ENCODE results near the gene P2RY6.
"Not testable (repeated sequence)": the region's sequence is repeated elsewhere in the genome, so short reads cannot be mapped to it uniquely, and the experiment has no call there.

The P2RY6 gene

GRCh38 chr11:73271936-73272679 lies at the start of gene P2RY6:
Gene P2RY6 (plus strand): TSS chr11:73272338. CDS start chr11:73296519, 24,181 bp downstream.
- DNase-seq (ENCODE audit: low read depth in 1 of 2, low spot score in 1 of 2), result no peak

DNA sequence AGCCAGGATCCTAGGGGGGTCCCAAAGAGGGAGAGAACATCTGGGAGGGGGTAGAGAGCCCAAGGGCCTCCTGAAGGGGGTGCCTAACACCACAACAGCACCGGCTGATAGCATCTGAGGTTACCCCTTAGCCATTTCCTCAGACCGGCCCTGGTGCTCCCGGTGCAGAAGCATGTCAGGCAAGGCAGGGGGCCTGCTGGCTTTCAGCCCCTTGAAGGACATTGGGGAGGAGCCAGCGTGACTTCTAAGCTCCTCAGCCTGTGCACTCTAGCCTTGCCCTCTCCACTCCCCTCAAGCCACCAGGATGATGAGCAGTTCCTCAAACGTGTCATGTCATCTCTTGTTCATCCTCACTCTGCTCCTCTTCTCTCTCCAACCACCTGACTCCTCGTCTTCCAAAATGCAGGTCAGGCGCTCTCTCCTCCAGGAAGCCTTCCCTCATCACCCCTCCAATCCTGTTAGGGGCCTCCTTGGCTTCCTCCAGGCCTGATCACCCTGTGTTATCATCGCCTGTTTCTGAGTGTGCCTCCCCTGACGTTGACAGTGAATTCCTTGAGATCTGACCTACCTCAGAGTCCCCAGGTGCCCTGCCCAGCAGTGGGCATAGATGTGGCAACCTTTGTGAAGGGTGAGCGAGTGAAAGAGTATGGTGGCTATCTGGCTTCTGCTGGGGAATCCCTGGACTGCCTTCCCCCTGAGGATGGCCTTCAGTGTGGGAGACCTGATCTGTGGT lies 48.0 kb upstream of the P2RY6 start:
- no peak for DNase-seq (ENCODE audit: low read depth in 1 of 2, low spot score in 1 of 2)

DNA sequence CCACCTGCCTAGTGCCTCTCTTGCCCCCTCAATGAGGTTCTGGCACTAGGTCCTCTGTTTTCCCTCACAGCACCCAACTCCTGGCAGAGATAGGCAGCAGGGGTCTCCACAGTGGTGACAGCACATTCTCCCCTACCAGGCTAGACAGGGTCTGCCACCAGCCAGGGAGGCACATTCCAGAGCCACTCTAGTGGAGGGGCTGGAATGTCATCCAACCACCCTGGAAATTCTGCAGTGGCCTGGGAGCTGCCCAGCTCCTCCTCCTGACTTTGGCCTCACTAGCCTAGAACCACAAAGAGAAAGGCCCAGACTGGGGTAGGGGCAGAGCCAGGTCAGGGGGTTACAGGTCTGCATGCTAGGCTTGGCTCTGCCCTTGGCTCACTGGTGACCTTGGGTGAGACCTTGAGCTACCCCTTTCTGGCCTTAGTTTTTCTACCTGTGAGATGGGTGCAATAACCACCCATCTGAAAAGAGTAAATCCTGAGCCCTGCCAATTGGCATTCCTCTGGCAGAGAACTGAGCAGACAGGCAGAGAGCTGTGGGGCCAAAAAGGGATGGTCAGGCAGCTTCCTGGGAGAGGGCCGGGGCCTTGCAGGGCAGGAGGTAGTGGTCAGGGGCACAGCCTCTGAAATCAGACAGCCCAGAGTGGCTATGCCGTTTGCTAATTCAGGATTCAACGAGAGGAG lies 47.0 kb upstream of the P2RY6 start:
- no peak for DNase-seq (ENCODE audit: low read depth in 1 of 2, low spot score in 1 of 2)

DNA sequence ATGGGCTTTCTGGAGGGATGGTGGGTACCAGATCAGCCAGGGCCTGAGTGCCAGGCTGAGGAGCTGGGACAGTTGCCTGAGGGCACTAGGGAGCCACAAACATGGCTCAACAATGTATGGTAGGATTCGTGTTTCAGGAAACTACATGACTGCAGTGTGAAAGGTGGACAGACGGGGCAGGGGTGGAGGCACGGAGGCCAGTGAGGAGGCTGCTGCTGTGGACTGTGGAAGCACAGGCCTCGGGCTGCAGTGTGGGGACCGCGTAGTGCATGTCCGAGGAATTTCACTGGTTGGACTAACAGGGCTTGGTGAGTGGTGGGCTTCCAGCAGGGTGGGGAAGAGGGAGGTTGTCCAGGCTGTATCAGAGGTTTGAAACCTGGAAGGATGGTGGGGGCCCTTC lies 46.3 kb upstream of the P2RY6 start:
- no peak for DNase-seq (ENCODE audit: low read depth in 1 of 2, low spot score in 1 of 2)

- no peak for DNase-seq (ENCODE audit: low read depth in 1 of 2, low spot score in 1 of 2)
Observed at GRCh38 chr11:73226297-73227006, 45.7 kb upstream of the P2RY6 start.

GRCh38 chr11:73227571-73228211 lies 44.4 kb upstream of the P2RY6 start:
- no peak for DNase-seq (ENCODE audit: low read depth in 1 of 2, low spot score in 1 of 2)

GRCh38 chr11:73228268-73229134 lies 43.6 kb upstream of the P2RY6 start:
- no peak for DNase-seq (ENCODE audit: low read depth in 1 of 2, low spot score in 1 of 2)

GRCh38 chr11:73229321-73229895 lies 42.7 kb upstream of the P2RY6 start:
- DNase-seq (ENCODE audit: low read depth in 1 of 2, low spot score in 1 of 2), result no peak

- DNase-seq (ENCODE audit: low read depth in 1 of 2, low spot score in 1 of 2), result no peak
Observed at GRCh38 chr11:73229896-73230875, 42.0 kb upstream of the P2RY6 start.

GRCh38 chr11:73230931-73231330 lies 41.2 kb upstream of the P2RY6 start:
- DNase-seq (ENCODE audit: low read depth in 1 of 2, low spot score in 1 of 2), result no peak

GRCh38 chr11:73232487-73232886 lies 39.7 kb upstream of the P2RY6 start:
- DNase-seq (ENCODE audit: low read depth in 1 of 2, low spot score in 1 of 2), result not testable (repeated sequence)

- no peak for DNase-seq (ENCODE audit: low read depth in 1 of 2, low spot score in 1 of 2)
Observed at GRCh38 chr11:73233211-73233610, 38.9 kb upstream of the P2RY6 start.

GRCh38 chr11:73233692-73234470 lies 38.3 kb upstream of the P2RY6 start:
- DNase-seq (ENCODE audit: low read depth in 1 of 2, low spot score in 1 of 2), result no peak

DNA sequence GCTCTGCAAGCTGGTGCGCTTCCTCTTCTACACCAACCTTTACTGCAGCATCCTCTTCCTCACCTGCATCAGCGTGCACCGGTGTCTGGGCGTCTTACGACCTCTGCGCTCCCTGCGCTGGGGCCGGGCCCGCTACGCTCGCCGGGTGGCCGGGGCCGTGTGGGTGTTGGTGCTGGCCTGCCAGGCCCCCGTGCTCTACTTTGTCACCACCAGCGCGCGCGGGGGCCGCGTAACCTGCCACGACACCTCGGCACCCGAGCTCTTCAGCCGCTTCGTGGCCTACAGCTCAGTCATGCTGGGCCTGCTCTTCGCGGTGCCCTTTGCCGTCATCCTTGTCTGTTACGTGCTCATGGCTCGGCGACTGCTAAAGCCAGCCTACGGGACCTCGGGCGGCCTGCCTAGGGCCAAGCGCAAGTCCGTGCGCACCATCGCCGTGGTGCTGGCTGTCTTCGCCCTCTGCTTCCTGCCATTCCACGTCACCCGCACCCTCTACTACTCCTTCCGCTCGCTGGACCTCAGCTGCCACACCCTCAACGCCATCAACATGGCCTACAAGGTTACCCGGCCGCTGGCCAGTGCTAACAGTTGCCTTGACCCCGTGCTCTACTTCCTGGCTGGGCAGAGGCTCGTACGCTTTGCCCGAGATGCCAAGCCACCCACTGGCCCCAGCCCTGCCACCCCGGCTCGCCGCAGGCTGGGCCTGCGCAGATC lies 37.5 kb upstream of the P2RY6 start:
- DNase-seq (ENCODE audit: low read depth in 1 of 2, low spot score in 1 of 2), result no peak

- DNase-seq (ENCODE audit: low read depth in 1 of 2, low spot score in 1 of 2), result no peak
Observed at GRCh38 chr11:73235236-73235786, 36.8 kb upstream of the P2RY6 start.

DNA sequence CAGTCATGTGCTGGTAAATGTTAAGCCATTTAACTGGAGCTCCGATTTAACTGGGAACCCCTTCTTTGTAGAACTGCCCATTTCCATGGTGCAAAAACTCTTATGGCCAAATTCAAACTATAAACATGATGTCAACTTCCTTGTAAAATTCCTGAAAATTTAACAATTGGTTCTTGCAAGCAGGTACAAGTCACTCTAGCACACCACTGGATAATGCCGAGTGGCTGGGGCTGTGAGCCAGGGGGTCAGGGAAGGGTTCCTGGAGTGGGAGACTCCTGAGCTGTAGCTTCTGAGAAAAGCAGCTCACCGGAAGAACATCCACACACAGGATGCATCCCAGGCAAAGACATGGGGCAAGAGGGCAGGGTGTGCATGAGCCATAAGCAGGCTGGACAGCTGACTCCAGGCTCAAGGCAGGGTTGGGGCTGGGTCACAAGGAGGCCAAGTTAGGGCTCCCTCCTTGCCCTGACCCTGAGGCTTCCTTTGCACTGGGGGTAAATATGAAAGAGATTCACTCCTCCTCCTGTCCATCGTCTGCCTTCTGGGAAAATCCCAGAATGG lies 35.9 kb upstream of the P2RY6 start:
- DNase-seq (ENCODE audit: low read depth in 1 of 2, low spot score in 1 of 2), result no peak
